ENCODE results near the gene SLC32A1.

GRCh38 chr20:38703526-38703925, 20.8 kb upstream of the SLC32A1 start:
- no peak for TF ChIP-seq POLR2A (IDR thresholded peaks at IDR 0.05; ENCODE audit: extremely low read depth, insufficient read length)
- no peak for TF ChIP-seq CTCF (IDR thresholded peaks at IDR 0.05; ENCODE audit: low read depth, low read length)

Measured in NB4 (cell line).